Kidney epithelial cell (primary cell): ENCODE results near the gene KRTAP12-3. TPM values are rescaled to one million over a fixed set of nuclear protein-coding genes. Genes with fewer than 3 reads are reported as not detected.

Source experiments
- DNase-seq: peaks from one replicate; pipeline ENCODE4 v3.0.0-alpha.2; 2010; ENCODE audit warnings: low read depth
- H3K27me3 ChIP-seq: 2 replicates; pipeline ENCODE4 v1.6.0; 2011; ENCODE audit warnings: low read length; ENCODE audit not compliant: control insufficient read depth, insufficient read depth
- H3K36me3 ChIP-seq: 2 replicates; pipeline ENCODE4 v1.5.1; 2011; ENCODE audit warnings: low read length; ENCODE audit not compliant: control insufficient read depth, insufficient read depth
- H3K4me3 ChIP-seq: 2 replicates; pipeline ENCODE4 v1.5.1; 2011; ENCODE audit warnings: low read depth, mild to moderate bottlenecking, control low read depth, low read length
- CTCF ChIP-seq: IDR thresholded peaks from 2 replicates; pipeline ENCODE4 v1.5.1; 2011; ENCODE audit warnings: mild to moderate bottlenecking, moderate library complexity, low read length, control low read depth, inconsistent platforms; ENCODE audit not compliant: insufficient read depth, poor library complexity, severe bottlenecking
- total RNA-seq: library from RNA; depleted of rRNA; stranded (reverse); fragments of >200 nt; gene quantifications from 2 replicates; pipeline ENCODE4 v1.2.3, GENCODE V29; 2015

The KRTAP12-3 gene
- total RNA-seq, 1 donor from 2014 or later, result not detected

GRCh38 chr21:44702111-44702972 is 44.6 kb downstream of the KRTAP12-3 start:
- DNase-seq, result no peak
- Histone ChIP-seq H3K36me3 (no peaks in the 10 kb centered on the region), H3K27me3 (peaks cover 74% of the 10 kb centered on the region), H3K4me3 (no peak overlapping the region)
- no peak for TF ChIP-seq CTCF

GRCh38 chr21:44702973-44703730 is 45.4 kb downstream of the KRTAP12-3 start:
- no peak for TF ChIP-seq CTCF
- DNase-seq, result no peak
- H3K27me3 ChIP-seq, result peaks cover 74% of the 10 kb centered on the region

GRCh38 chr21:44703731-44704635 is 46.3 kb downstream of the KRTAP12-3 start:
- H3K27me3 ChIP-seq, result peaks cover 79% of the 10 kb centered on the region
- TF ChIP-seq CTCF, result no peak
- no peak for DNase-seq
- H3K4me3 ChIP-seq, result no peak overlapping the region
- H3K36me3 ChIP-seq, result no peaks in the 10 kb centered on the region

More at GRCh38 chr21:44702973-44703730, 45.4 kb downstream of the KRTAP12-3 start:
- Histone ChIP-seq H3K36me3 (no peaks in the 10 kb centered on the region), H3K4me3 (no peak overlapping the region)

GRCh38 chr21:44704636-44705001 is 46.9 kb downstream of the KRTAP12-3 start:
- H3K36me3 ChIP-seq, result no peaks in the 10 kb centered on the region
- TF ChIP-seq CTCF, result no peak
- peaks cover 81% of the 10 kb centered on the region for H3K27me3 ChIP-seq
- H3K4me3 ChIP-seq, result no peak overlapping the region
- DNase-seq, result no peak

- TF ChIP-seq CTCF, result no peak
- Histone ChIP-seq H3K36me3 (no peaks in the 10 kb centered on the region), H3K27me3 (peaks cover 87% of the 10 kb centered on the region), H3K4me3 (no peak overlapping the region)
- DNase-seq, result no peak
These were observed 48.4 kb downstream of the KRTAP12-3 start for GRCh38 chr21:44706026-44706705.
